Peyer's patch (tissue), 4 donors: Measurements from ENCODE around the gene HDGFL2.

Source experiments
- POLR2A ChIP-seq, 2 donors: fragments of 450-650 bp; IDR thresholded peaks; one replicate each; pipeline ENCODE4 v1.5.1; 2017; ENCODE audit warnings: antibody characterized with exemption in 2 of 2, mild to moderate bottlenecking in 2 of 2, moderate library complexity in 2 of 2
- TF ChIP-seq, protein P1 (sequence below), 6 experiments: fragments of 450-650 bp in 4 of 6; fragments of 200-600 bp in 2 of 6; sonication (generic) in 1 of 6; IDR thresholded peaks; one replicate each; pipeline ENCODE4 v1.5.1; 2017 to 2019; ENCODE audit warnings: antibody characterized with exemption in 6 of 6, mild to moderate bottlenecking in 3 of 6, moderate library complexity in 1 of 6

DNA sequence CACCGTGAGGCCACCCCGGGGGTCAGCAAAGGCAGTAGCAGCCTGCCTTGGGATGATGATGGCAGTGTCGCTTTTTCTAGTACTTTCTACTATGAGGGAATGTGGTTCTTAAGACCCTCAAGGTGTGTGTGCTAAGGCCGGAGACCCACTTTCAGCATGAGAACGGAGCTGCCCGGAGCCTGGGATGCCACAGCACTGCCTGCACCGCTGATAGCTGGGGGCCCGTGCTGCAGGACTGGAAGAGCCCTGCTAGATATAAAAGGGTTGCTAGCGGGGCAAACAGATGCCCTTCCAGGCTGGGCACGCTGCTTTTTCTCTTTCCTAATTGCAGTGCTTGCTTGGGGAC, 31.7 kb downstream of the HDGFL2 start:
- no peak for TF ChIP-seq POLR2A (IDR thresholded peaks at IDR 0.05)
- TF ChIP-seq, protein P1, sequence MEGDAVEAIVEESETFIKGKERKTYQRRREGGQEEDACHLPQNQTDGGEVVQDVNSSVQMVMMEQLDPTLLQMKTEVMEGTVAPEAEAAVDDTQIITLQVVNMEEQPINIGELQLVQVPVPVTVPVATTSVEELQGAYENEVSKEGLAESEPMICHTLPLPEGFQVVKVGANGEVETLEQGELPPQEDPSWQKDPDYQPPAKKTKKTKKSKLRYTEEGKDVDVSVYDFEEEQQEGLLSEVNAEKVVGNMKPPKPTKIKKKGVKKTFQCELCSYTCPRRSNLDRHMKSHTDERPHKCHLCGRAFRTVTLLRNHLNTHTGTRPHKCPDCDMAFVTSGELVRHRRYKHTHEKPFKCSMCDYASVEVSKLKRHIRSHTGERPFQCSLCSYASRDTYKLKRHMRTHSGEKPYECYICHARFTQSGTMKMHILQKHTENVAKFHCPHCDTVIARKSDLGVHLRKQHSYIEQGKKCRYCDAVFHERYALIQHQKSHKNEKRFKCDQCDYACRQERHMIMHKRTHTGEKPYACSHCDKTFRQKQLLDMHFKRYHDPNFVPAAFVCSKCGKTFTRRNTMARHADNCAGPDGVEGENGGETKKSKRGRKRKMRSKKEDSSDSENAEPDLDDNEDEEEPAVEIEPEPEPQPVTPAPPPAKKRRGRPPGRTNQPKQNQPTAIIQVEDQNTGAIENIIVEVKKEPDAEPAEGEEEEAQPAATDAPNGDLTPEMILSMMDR (IDR thresholded peaks at IDR 0.05), result no peak
